Ishikawa (cell line): ENCODE data around the gene CTSZ.

Source experiments
- CEBPB ChIP-seq: IDR thresholded peaks from 2 replicates; pipeline ENCODE4 v1.6.1; 2012
- CREB1 ChIP-seq: IDR thresholded peaks from 2 replicates; pipeline ENCODE4 v1.6.1; 2012; ENCODE audit warnings: low read depth
- EGR1 ChIP-seq: IDR thresholded peaks from 2 replicates; pipeline ENCODE4 v1.6.1; 2012
- EP300 ChIP-seq: IDR thresholded peaks from 2 replicates; pipeline ENCODE4 v1.6.1; 2012; ENCODE audit warnings: borderline replicate concordance
- FOXM1 ChIP-seq: IDR thresholded peaks from 2 replicates; pipeline ENCODE4 v1.6.1; 2012; ENCODE audit warnings: low read depth, borderline replicate concordance
- NFIC ChIP-seq: IDR thresholded peaks from 2 replicates; pipeline ENCODE4 v1.6.1; 2012
- RAD21 ChIP-seq: IDR thresholded peaks from 2 replicates; pipeline ENCODE4 v1.6.1; 2012; ENCODE audit warnings: low read depth
- TAF1 ChIP-seq: IDR thresholded peaks from 2 replicates; pipeline ENCODE4 v1.6.1; 2012; ENCODE audit warnings: low read depth, mild to moderate bottlenecking
- TCF12 ChIP-seq: IDR thresholded peaks from 2 replicates; pipeline ENCODE4 v1.6.1; 2012; ENCODE audit warnings: low read depth
- TEAD4 ChIP-seq: IDR thresholded peaks from 2 replicates; pipeline ENCODE4 v1.6.1; 2012
- YY1 ChIP-seq: IDR thresholded peaks from 2 replicates; pipeline ENCODE4 v1.6.1; 2012; ENCODE audit warnings: low read depth
- ZBTB7A ChIP-seq: IDR thresholded peaks from 2 replicates; pipeline ENCODE4 v1.6.1; 2012; ENCODE audit warnings: low read depth
- TF ChIP-seq, protein P1 (sequence below): IDR thresholded peaks from 2 replicates; pipeline ENCODE4 v1.6.1; 2012
- TF ChIP-seq, protein P2 (sequence below): IDR thresholded peaks from 2 replicates; pipeline ENCODE4 v1.6.1; 2012; ENCODE audit warnings: low read depth, mild to moderate bottlenecking
- TF ChIP-seq, protein P3 (sequence below): IDR thresholded peaks from 2 replicates; pipeline ENCODE4 v1.6.1; 2012

Gene CTSZ

DNA sequence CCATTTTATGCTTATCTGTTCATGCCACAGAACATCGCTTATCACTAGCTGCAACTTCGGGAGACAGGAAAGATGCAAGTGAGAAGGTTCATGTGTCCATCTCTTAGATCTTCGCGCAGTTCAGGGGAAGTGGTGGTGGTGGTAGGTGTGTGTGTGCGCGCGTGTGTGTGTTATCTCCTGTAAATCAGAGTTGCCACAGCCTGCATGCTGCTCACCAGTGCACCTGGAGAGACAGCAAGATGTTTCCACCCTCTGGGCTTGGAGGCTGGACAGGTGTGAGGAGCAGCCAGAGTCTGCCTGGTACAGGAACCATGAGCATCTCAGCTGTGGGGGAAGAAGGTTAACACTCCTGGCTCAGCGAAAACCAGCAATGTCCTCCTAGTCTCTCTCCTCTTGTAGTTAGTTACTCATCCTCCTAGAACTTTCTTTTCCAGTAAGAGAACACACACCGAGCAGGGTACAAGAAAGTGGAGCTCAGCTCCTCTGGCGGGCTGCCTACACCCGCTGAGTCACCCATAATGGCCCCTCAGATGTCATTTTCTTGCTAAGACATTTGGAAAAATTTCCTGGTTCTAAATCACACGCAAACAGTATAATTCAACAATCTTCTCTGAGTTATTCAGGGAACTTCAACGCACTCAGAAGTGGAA lies 7.0 kb upstream of the CTSZ start:
- TF ChIP-seq YY1 (no peak), RAD21 (no peak), TEAD4 (no peak), NFIC (no peak), FOXM1 (no peak), CEBPB (no peak), TAF1 (no peak), ZBTB7A (no peak), CREB1 (no peak), EP300 (no peak)
- TF ChIP-seq, protein P1, sequence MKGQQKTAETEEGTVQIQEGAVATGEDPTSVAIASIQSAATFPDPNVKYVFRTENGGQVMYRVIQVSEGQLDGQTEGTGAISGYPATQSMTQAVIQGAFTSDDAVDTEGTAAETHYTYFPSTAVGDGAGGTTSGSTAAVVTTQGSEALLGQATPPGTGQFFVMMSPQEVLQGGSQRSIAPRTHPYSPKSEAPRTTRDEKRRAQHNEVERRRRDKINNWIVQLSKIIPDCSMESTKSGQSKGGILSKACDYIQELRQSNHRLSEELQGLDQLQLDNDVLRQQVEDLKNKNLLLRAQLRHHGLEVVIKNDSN = no peak
- TF ChIP-seq, protein P2, sequence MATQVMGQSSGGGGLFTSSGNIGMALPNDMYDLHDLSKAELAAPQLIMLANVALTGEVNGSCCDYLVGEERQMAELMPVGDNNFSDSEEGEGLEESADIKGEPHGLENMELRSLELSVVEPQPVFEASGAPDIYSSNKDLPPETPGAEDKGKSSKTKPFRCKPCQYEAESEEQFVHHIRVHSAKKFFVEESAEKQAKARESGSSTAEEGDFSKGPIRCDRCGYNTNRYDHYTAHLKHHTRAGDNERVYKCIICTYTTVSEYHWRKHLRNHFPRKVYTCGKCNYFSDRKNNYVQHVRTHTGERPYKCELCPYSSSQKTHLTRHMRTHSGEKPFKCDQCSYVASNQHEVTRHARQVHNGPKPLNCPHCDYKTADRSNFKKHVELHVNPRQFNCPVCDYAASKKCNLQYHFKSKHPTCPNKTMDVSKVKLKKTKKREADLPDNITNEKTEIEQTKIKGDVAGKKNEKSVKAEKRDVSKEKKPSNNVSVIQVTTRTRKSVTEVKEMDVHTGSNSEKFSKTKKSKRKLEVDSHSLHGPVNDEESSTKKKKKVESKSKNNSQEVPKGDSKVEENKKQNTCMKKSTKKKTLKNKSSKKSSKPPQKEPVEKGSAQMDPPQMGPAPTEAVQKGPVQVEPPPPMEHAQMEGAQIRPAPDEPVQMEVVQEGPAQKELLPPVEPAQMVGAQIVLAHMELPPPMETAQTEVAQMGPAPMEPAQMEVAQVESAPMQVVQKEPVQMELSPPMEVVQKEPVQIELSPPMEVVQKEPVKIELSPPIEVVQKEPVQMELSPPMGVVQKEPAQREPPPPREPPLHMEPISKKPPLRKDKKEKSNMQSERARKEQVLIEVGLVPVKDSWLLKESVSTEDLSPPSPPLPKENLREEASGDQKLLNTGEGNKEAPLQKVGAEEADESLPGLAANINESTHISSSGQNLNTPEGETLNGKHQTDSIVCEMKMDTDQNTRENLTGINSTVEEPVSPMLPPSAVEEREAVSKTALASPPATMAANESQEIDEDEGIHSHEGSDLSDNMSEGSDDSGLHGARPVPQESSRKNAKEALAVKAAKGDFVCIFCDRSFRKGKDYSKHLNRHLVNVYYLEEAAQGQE = no peak

DNA sequence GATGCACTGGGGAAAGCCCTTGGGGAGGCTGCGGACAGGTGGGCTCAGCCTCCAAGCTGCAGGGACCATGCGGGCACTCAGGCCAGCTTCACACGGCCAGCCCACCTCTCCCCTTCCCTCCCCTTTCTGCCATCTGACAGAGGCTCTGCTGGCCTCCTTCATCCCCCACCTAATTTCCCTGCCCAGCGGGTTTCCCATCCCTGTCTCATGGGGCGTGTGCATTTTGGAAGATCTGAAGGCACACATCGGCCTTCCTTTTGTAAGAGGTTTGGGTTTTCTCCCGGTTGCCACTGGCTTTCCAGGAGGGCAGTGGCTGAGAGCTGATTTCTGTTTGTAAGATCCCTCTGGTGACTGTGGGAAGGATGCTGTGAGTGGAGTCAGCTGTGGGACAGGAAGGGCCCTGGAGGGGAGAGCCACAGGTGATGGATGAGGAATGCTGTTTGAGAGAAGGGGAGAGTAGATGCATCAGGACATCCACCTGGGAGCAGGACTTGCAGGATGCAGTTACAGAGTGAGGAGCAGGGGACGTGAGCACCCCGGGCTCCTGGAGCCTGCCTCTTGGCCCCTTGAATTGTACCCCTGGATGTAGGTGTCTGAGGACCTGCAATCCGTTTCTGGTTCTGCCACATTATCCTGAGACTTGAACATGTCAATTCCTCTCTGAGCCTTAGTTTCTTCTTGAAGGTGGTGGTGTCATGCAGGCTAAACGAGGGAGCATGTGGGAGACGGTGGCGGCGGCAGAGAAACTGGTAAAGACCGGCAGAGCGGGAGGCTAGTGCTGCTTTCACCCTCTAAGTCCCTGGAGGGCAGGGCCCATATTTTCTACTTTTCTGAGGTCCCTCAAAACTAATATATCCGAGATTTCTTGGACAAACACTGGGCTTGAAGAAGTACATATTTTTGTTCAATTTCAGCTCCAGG lies 6.2 kb upstream of the CTSZ start:
- TF ChIP-seq FOXM1 (no peak), RAD21 (no peak), EP300 (no peak), TAF1 (no peak), ZBTB7A (no peak), CEBPB (no peak), TEAD4 (no peak), EGR1 (no peak), TCF12 (no peak), CREB1 (no peak), YY1 (no peak), NFIC (no peak)
- TF ChIP-seq, protein P2 = no peak
- TF ChIP-seq, protein P1 = no peak
- TF ChIP-seq, protein P3, sequence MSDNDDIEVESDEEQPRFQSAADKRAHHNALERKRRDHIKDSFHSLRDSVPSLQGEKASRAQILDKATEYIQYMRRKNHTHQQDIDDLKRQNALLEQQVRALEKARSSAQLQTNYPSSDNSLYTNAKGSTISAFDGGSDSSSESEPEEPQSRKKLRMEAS = no peak

DNA sequence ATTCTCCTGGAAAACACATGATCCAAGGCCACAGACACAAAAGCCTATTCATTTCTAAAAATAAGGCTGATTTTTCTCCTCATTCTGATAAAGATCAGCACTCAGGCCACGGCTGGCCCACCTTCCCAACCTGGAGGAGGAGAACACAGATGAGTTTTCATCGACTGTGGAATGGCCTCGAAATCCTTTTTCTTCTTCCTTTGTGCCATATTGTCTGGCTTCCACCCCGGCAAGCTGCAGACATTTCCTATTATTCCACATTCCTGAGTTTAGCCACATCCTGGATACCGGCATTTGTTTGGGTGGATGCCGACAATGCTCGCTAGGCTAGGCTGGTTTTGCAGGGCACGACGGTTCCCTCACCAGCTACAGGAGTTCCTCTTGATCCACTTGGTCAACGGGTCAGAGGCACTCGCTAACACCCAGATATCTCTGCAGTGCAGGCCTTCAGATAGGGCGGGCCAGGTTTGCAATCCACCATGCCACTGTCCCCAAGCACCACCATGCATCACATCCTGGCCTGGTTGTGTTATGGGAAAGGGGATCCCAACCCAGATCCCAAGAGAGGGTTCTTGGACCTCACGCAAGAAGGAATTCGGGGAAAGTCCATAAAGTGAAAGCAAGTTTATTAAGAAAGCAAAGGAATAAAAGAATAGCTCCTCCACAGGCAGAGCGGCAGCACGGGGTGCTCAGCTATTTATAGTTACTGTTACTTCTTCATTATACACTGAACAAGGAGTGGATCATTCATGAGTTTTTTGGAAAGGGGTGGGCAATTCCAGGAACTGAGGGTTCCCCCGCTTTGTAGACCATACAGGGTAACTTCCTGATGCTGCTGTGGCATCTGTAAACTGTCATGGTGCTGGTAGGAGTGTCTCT lies 4.2 kb upstream of the CTSZ start:
- TF ChIP-seq CEBPB (no peak), TEAD4 (peak; percentile 36; the same call in 1 of the 2 replicates)
- TF ChIP-seq, protein P3 = 0 out of 2 replicates have a peak, but pooled peaks have one; percentile 10

DNA sequence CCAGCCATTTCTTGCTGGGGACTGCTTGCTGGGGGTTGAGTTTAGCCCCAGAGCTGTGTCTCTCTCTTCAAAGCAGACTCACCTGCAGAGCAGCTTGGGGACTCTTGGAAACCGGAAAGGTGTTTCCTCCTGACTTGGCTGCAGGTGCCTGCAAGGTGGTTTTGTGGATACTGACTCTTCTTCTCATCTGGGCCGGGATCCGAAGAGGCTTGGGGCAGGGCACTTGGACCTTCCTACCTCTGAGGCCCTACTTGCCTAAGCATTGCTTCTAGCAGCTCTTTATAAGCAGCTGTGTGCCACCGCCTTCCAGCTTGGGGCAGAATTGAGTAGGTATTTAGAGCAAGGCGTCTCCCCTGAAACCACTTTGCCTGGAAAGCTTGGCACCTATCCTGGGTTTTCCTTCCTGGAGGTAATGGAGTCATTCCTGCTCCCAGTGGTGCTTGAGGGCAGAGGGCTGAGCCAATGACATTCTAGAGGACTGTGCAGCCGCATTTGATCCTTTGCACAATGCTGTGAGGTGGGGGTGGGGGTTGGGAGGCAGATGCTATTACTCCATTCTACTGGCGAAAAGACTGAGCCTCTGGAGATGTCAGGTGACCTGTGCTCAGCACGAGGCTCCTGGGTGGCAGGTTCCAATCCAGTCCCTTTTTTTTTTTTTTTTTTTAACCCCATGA lies 3.4 kb upstream of the CTSZ start:
- no peak for TF ChIP-seq EGR1
- TF ChIP-seq CREB1 = no peak
- TF ChIP-seq TCF12 = no peak
- TF ChIP-seq, protein P1 = no peak
- TF ChIP-seq, protein P2 = no peak
